Mucosa of rectum (tissue), 2 donors: ENCODE results near the gene MMP28.

Source experiments
- H3K27ac ChIP-seq, 2 donors: one replicate each; pipeline ENCODE4 v1.7.0; 2013; ENCODE audit warnings: inconsistent platforms in 2 of 2, low read depth in 2 of 2, low read length in 2 of 2
- H3K27me3 ChIP-seq, 2 donors: one replicate each; pipeline ENCODE4 v1.7.0; 2013; ENCODE audit warnings: low read length in 2 of 2; ENCODE audit not compliant: control insufficient read depth in 2 of 2, insufficient read depth in 2 of 2
- H3K36me3 ChIP-seq, 2 donors: one replicate each; pipeline ENCODE4 v1.7.0; 2013; ENCODE audit warnings: low read length in 2 of 2; ENCODE audit not compliant: control insufficient read depth in 2 of 2, insufficient read depth in 2 of 2
- H3K4me1 ChIP-seq, 2 donors: one replicate each; pipeline ENCODE4 v1.7.0; 2013; ENCODE audit warnings: low read length in 2 of 2, mild to moderate bottlenecking in 1 of 2; ENCODE audit not compliant: control insufficient read depth in 2 of 2, insufficient read depth in 2 of 2
- H3K4me3 ChIP-seq, 2 donors: one replicate each; pipeline ENCODE4 v1.7.0; 2013; ENCODE audit warnings: low read length in 2 of 2
- H3K9ac ChIP-seq, 2 donors: one replicate each; pipeline ENCODE4 v1.7.0; 2013; ENCODE audit warnings: low read length in 2 of 2, low read depth in 1 of 2, mild to moderate bottlenecking in 1 of 2
- H3K9me3 ChIP-seq, 2 donors: one replicate each; pipeline ENCODE4 v1.7.0; 2013; ENCODE audit warnings: low read length in 2 of 2; ENCODE audit not compliant: control insufficient read depth in 2 of 2
- donor health status: healthy.
- donor health status: Normal muscosa, but diverticular disease.

Gene MMP28

GRCh38 chr17:35766903-35767510 is 28.4 kb downstream of the MMP28 start:
- Histone ChIP-seq H3K4me1 (peaks cover 8 to 9% of the 10 kb centered on the region in 2 donors), H3K9ac (no peak overlapping the region), H3K36me3 (no peaks in the 10 kb centered on the region), H3K27ac (no peak overlapping the region), H3K27me3 (no peaks in the 10 kb centered on the region), H3K4me3 (no peak overlapping the region), H3K9me3 (no peaks in the 10 kb centered on the region)

- no peaks in the 10 kb centered on the region for H3K27me3 ChIP-seq
- H3K4me3 ChIP-seq = no peak overlapping the region
- no peaks in the 10 kb centered on the region for H3K36me3 ChIP-seq
- H3K4me1 ChIP-seq = peaks cover 8 to 9% of the 10 kb centered on the region in 2 donors
- H3K9me3 ChIP-seq = no peaks in the 10 kb centered on the region
- H3K9ac ChIP-seq = no peak overlapping the region
- no peak overlapping the region for H3K27ac ChIP-seq
Observed at GRCh38 chr17:35766489-35766877, 29.0 kb downstream of the MMP28 start.

- Histone ChIP-seq H3K27ac (no peak overlapping the region), H3K4me3 (no peak overlapping the region), H3K9ac (no peak overlapping the region), H3K36me3 (no peaks in the 10 kb centered on the region), H3K27me3 (no peaks in the 10 kb centered on the region), H3K9me3 (no peaks in the 10 kb centered on the region), H3K4me1 (peaks cover 8 to 9% of the 10 kb centered on the region in 2 donors)
Observed at GRCh38 chr17:35765756-35766488, 29.5 kb downstream of the MMP28 start.

GRCh38 chr17:35765086-35765710 is 30.2 kb downstream of the MMP28 start:
- Histone ChIP-seq H3K4me1 (peaks cover 8 to 9% of the 10 kb centered on the region in 2 donors), H3K27ac (no peak overlapping the region), H3K9ac (no peak overlapping the region)

GRCh38 chr17:35764123-35764991 is 31.1 kb downstream of the MMP28 start:
- H3K27me3 ChIP-seq = no peaks in the 10 kb centered on the region
- peaks cover 8 to 9% of the 10 kb centered on the region in 2 donors for H3K4me1 ChIP-seq
- no peaks in the 10 kb centered on the region for H3K36me3 ChIP-seq
- peak overlapping the region; percentile 11 to 38 for H3K27ac ChIP-seq
- peak overlapping the region; percentile 73 to 74 for H3K4me3 ChIP-seq
- no peaks in the 10 kb centered on the region for H3K9me3 ChIP-seq
- H3K9ac ChIP-seq = peak overlapping the region; percentile 47 to 69

More at GRCh38 chr17:35765086-35765710, 30.2 kb downstream of the MMP28 start:
- Histone ChIP-seq H3K36me3 (no peaks in the 10 kb centered on the region), H3K9me3 (no peaks in the 10 kb centered on the region), H3K27me3 (no peaks in the 10 kb centered on the region), H3K4me3 (peak overlapping the region in 1 of 2 donors; percentile 73)

GRCh38 chr17:35763767-35764122 is 31.7 kb downstream of the MMP28 start:
- Histone ChIP-seq H3K27me3 (peaks cover 0 to under 1% of the 10 kb centered on the region in 2 donors), H3K9ac (peak overlapping the region in 1 of 2 donors; percentile 69), H3K9me3 (no peaks in the 10 kb centered on the region), H3K36me3 (no peaks in the 10 kb centered on the region), H3K27ac (no peak overlapping the region), H3K4me3 (peak overlapping the region; percentile 73 to 74), H3K4me1 (peaks cover 8 to 9% of the 10 kb centered on the region in 2 donors)

GRCh38 chr17:35761601-35762000 is 33.8 kb downstream of the MMP28 start:
- H3K4me1 ChIP-seq = peaks cover 7 to 8% of the 10 kb centered on the region in 2 donors
- no peak overlapping the region for H3K27ac ChIP-seq
- H3K4me3 ChIP-seq = no peak overlapping the region
- H3K9me3 ChIP-seq = no peaks in the 10 kb centered on the region
- H3K9ac ChIP-seq = no peak overlapping the region
- no peaks in the 10 kb centered on the region for H3K36me3 ChIP-seq
- H3K27me3 ChIP-seq = peaks cover 0 to 2% of the 10 kb centered on the region in 2 donors

GRCh38 chr17:35760587-35760986 is 34.9 kb downstream of the MMP28 start, which contains the start of gene C17orf50:
TSS of gene C17orf50 (plus strand) at chr17:35760887. CDS start at chr17:35760942, 55 bp downstream.
- no peak within 1 kb of the TSS for H3K27ac ChIP-seq
- H3K4me3 ChIP-seq = no peak within 1 kb of the TSS
- H3K9me3 ChIP-seq = no peaks in the 10 kb centered on the region
- H3K36me3 ChIP-seq = no peaks in the 10 kb centered on the region
- H3K9ac ChIP-seq = no peak within 1 kb of the TSS
- H3K27me3 ChIP-seq = peaks cover 0 to 2% of the 10 kb centered on the region in 2 donors
- H3K4me1 ChIP-seq = peaks cover 7 to 8% of the 10 kb centered on the region in 2 donors

- H3K9ac ChIP-seq = no peak overlapping the region
- H3K4me1 ChIP-seq = peaks cover 0 to 6% of the 10 kb centered on the region in 2 donors
- no peaks in the 10 kb centered on the region for H3K36me3 ChIP-seq
- H3K4me3 ChIP-seq = no peak overlapping the region
- no peaks in the 10 kb centered on the region for H3K9me3 ChIP-seq
- peaks cover 0 to 2% of the 10 kb centered on the region in 2 donors for H3K27me3 ChIP-seq
- H3K27ac ChIP-seq = no peak overlapping the region
Observed at GRCh38 chr17:35757243-35757642, 38.2 kb downstream of the MMP28 start.
